IPS-11a (cell line): ENCODE results near the gene VTI1A.
"Not testable (repeated sequence)": the region's sequence is repeated elsewhere in the genome, so short reads cannot be mapped to it uniquely, and the experiment has no call there.

Experiments used
- H3K4me3 ChIP-seq: one replicate; pipeline ENCODE4 v1.5.1; 2013; ENCODE audit warnings: low read depth, low read length, control low read depth

The VTI1A gene

GRCh38 chr10:112848868-112849430 lies 401.9 kb downstream of the VTI1A start:
- no peak overlapping the region for H3K4me3 ChIP-seq

- H3K4me3 ChIP-seq: no peak overlapping the region
Observed at GRCh38 chr10:112849546-112849945, 402.5 kb downstream of the VTI1A start.

GRCh38 chr10:112851181-112851580 lies 404.2 kb downstream of the VTI1A start:
- H3K4me3 ChIP-seq: no peak overlapping the region

- no peak overlapping the region for H3K4me3 ChIP-seq
Observed at GRCh38 chr10:112851588-112852211, 404.7 kb downstream of the VTI1A start.

- no peak overlapping the region for H3K4me3 ChIP-seq
Observed at GRCh38 chr10:112852306-112852705, 405.3 kb downstream of the VTI1A start.

GRCh38 chr10:112855134-112855533 lies 408.1 kb downstream of the VTI1A start:
- H3K4me3 ChIP-seq: no peak overlapping the region

- no peak overlapping the region for H3K4me3 ChIP-seq
Observed at GRCh38 chr10:112857493-112857892, 410.5 kb downstream of the VTI1A start.

- H3K4me3 ChIP-seq: no peak overlapping the region
Observed at GRCh38 chr10:112858986-112859651, 412.1 kb downstream of the VTI1A start.

GRCh38 chr10:112859793-112860192 lies 412.8 kb downstream of the VTI1A start:
- no peak overlapping the region for H3K4me3 ChIP-seq

- H3K4me3 ChIP-seq: not testable (repeated sequence)
Observed at GRCh38 chr10:112863461-112863860, 416.4 kb downstream of the VTI1A start.
